ENCODE data around the gene ACCS.

Gene ACCS, protein sequence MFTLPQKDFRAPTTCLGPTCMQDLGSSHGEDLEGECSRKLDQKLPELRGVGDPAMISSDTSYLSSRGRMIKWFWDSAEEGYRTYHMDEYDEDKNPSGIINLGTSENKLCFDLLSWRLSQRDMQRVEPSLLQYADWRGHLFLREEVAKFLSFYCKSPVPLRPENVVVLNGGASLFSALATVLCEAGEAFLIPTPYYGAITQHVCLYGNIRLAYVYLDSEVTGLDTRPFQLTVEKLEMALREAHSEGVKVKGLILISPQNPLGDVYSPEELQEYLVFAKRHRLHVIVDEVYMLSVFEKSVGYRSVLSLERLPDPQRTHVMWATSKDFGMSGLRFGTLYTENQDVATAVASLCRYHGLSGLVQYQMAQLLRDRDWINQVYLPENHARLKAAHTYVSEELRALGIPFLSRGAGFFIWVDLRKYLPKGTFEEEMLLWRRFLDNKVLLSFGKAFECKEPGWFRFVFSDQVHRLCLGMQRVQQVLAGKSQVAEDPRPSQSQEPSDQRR

GRCh38 chr11:44065841-44066731, at the start of gene ACCS:
Gene ACCS (plus strand): TSS chr11:44066270. CDS start chr11:44067628, 1,358 bp downstream.
- H3K27me3 Mint-ChIP-seq (ENCODE audit: low read depth, poor library complexity): peaks cover 17% of the 10 kb centered on the region
- TF ChIP-seq, protein P1, sequence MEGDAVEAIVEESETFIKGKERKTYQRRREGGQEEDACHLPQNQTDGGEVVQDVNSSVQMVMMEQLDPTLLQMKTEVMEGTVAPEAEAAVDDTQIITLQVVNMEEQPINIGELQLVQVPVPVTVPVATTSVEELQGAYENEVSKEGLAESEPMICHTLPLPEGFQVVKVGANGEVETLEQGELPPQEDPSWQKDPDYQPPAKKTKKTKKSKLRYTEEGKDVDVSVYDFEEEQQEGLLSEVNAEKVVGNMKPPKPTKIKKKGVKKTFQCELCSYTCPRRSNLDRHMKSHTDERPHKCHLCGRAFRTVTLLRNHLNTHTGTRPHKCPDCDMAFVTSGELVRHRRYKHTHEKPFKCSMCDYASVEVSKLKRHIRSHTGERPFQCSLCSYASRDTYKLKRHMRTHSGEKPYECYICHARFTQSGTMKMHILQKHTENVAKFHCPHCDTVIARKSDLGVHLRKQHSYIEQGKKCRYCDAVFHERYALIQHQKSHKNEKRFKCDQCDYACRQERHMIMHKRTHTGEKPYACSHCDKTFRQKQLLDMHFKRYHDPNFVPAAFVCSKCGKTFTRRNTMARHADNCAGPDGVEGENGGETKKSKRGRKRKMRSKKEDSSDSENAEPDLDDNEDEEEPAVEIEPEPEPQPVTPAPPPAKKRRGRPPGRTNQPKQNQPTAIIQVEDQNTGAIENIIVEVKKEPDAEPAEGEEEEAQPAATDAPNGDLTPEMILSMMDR (IDR thresholded peaks at IDR 0.05): peak; percentile 71
- peak; percentile 83 for DNase-seq
- H3K36me3 Mint-ChIP-seq (ENCODE audit: low read depth): peaks cover 5% of the 10 kb centered on the region
- H3K4me3 Mint-ChIP-seq: peak within 1 kb of the TSS; percentile 83
- H3K4me1 Mint-ChIP-seq: peaks cover 29% of the 10 kb centered on the region
- H3K9me3 Mint-ChIP-seq: no peaks in the 10 kb centered on the region
- H3K27ac Mint-ChIP-seq: no peak within 1 kb of the TSS

DNA sequence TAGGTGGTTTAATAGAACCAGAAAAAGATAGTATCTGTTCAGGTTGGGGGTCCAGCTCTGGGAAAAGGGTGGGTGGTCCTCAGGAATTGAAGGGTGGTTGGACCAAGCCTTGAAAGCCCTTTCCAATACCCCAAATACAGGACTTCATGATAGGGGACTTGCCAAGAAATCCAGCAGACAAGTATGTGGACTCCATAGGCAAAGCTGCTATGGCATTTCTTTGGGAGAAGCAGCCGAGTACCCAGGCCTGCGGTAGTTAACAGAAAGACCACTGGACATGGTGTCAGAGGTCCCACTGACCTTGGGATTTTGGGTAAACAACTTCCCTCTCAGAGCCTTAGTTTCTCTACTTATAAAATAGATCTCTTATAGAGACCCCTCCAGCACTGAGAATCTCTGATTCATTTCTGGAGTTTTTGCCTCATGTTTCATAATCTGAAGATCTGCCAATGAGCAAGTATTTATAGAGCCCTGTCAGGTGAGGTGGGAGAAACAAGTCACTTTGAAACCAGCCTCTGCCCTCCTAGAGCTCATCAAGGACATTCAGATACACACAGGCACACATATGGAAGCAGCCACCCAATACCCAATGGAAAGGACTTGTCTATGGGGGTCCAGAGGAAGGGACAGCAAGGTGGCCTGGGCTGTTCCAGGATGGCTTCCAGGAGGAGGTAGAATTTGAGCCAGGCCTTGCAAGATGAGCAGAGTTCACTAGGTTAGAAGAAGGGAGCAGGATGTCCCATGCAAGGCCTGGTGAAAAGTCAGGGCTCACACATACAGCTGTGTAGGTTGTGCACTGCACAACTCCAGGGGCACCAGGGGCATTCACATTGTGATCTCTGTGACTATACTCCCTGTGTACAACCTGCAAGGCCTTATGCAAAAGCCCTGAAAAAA, 49.3 kb upstream of the ACCS start:
- H3K4me3 Mint-ChIP-seq: no peak overlapping the region
- peaks cover 6% of the 10 kb centered on the region for H3K4me1 Mint-ChIP-seq
- TF ChIP-seq, protein P1 (IDR thresholded peaks at IDR 0.05): no peak
- H3K27ac Mint-ChIP-seq: no peak overlapping the region
- peaks cover 11% of the 10 kb centered on the region for H3K9me3 Mint-ChIP-seq
- no peak for DNase-seq
- H3K36me3 Mint-ChIP-seq (ENCODE audit: low read depth): no peaks in the 10 kb centered on the region
- peaks cover 44% of the 10 kb centered on the region for H3K27me3 Mint-ChIP-seq (ENCODE audit: low read depth, poor library complexity)

DNA sequence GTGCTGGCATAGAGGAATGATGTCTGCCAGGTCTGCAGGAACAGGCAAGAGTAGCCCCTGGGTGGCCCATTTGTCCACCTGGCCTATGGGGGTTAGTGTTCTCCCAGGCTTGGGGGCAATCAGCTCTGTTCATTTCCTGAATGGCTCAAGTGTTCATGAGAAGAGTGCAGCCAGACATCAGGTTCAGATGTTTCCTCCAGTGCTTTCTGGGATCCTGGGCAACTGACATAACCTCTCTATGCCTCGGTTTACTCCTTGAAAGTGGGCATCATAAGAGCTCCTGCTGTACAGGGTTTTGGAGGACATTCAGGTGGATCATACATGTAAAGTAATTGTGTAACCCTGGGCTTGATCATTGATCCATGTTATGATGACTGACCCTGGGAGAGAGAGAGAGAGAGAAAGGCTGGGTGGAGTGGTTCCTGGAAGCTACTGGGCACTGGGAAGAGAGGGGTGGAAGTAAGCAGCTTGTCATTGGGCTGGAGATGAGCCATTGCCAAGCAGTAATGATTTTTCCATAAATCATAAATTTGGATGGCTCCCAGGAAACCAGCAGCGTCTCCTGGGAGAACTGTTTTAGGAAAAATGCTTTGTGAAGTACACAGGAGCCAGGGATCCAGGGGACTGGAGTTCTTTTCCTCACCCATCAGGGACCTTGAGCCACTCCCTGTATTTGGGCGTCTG, 48.5 kb upstream of the ACCS start:
- H3K4me3 Mint-ChIP-seq: no peak overlapping the region
- H3K27me3 Mint-ChIP-seq (ENCODE audit: low read depth, poor library complexity): peaks cover 49% of the 10 kb centered on the region
- peaks cover 19% of the 10 kb centered on the region for H3K9me3 Mint-ChIP-seq
- TF ChIP-seq, protein P1 (IDR thresholded peaks at IDR 0.05): no peak
- H3K4me1 Mint-ChIP-seq: peaks cover 6% of the 10 kb centered on the region
- no peaks in the 10 kb centered on the region for H3K36me3 Mint-ChIP-seq (ENCODE audit: low read depth)
- no peak for DNase-seq
- no peak overlapping the region for H3K27ac Mint-ChIP-seq

- no peak for DNase-seq
- H3K9me3 Mint-ChIP-seq: peaks cover 24% of the 10 kb centered on the region
- peaks cover 54% of the 10 kb centered on the region for H3K27me3 Mint-ChIP-seq (ENCODE audit: low read depth, poor library complexity)
- no peaks in the 10 kb centered on the region for H3K36me3 Mint-ChIP-seq (ENCODE audit: low read depth)
- TF ChIP-seq, protein P1 (IDR thresholded peaks at IDR 0.05): no peak
- peaks cover 6% of the 10 kb centered on the region for H3K4me1 Mint-ChIP-seq
- no peak overlapping the region for H3K4me3 Mint-ChIP-seq
- no peak overlapping the region for H3K27ac Mint-ChIP-seq
Measured at GRCh38 chr11:44018127-44018521, 47.9 kb upstream of the ACCS start.

DNA sequence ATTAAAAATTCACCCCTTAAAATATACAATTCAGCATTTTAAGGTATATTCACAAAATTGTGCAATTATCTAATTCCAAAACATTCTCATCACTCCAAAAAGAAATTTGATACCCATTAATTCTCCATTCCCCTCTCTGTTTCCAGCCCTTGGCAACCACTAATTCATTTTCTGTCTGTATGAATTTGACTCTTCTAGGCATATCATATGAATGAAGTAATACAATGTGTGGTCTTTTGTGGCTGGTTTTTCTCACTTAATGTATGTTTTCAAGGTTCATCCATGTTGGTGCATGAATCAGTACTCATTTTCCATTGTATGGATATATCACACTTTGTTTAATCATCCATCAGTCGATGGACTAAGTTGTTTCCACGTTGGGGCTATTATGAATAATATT, 47.2 kb upstream of the ACCS start:
- H3K4me1 Mint-ChIP-seq: peaks cover 6% of the 10 kb centered on the region
- DNase-seq: no peak
- peaks cover 54% of the 10 kb centered on the region for H3K27me3 Mint-ChIP-seq (ENCODE audit: low read depth, poor library complexity)
- H3K36me3 Mint-ChIP-seq (ENCODE audit: low read depth): no peaks in the 10 kb centered on the region
- TF ChIP-seq, protein P1 (IDR thresholded peaks at IDR 0.05): no peak
- no peak overlapping the region for H3K27ac Mint-ChIP-seq
- peaks cover 31% of the 10 kb centered on the region for H3K9me3 Mint-ChIP-seq
- H3K4me3 Mint-ChIP-seq: no peak overlapping the region

Measured in nephron progenitor cell (in vitro differentiated cells).